Osteocyte (in vitro differentiated cells): Measurements from ENCODE around the gene TGFBI. TPM values are rescaled to one million over a fixed set of nuclear protein-coding genes. Genes with fewer than 3 reads are reported as not detected.

Source experiments
- DNase-seq: peaks from one replicate; pipeline ENCODE4 v3.0.0; 2021; ENCODE audit warnings: mixed read lengths; ENCODE audit not compliant: unreplicated experiment; ENCODE audit errors: extremely low spot score
- H3K27ac Mint-ChIP-seq: one replicate; pipeline ENCODE4 v1.8.0; 2021; ENCODE audit warnings: mild to moderate bottlenecking, mixed read lengths; ENCODE audit not compliant: unreplicated experiment
- H3K27me3 Mint-ChIP-seq: one replicate; pipeline ENCODE4 v1.8.0; 2021; ENCODE audit warnings: mixed read lengths; ENCODE audit not compliant: unreplicated experiment
- H3K36me3 Mint-ChIP-seq: one replicate; pipeline ENCODE4 v1.8.0; 2021; ENCODE audit warnings: mixed read lengths; ENCODE audit not compliant: unreplicated experiment
- H3K4me1 Mint-ChIP-seq: one replicate; pipeline ENCODE4 v1.8.0; 2021; ENCODE audit warnings: mixed read lengths; ENCODE audit not compliant: unreplicated experiment
- H3K4me3 Mint-ChIP-seq: one replicate; pipeline ENCODE4 v1.8.0; 2021; ENCODE audit warnings: mild to moderate bottlenecking, moderate library complexity, mixed read lengths; ENCODE audit not compliant: unreplicated experiment
- H3K9me3 Mint-ChIP-seq: one replicate; pipeline ENCODE4 v1.8.0; 2021; ENCODE audit warnings: mixed read lengths; ENCODE audit not compliant: unreplicated experiment
- CTCF ChIP-seq: fragments of 200-600 bp; sonication (generic); IDR thresholded peaks from 2 replicates; pipeline ENCODE4 v1.5.0; 2021; ENCODE audit warnings: antibody characterized with exemption, mild to moderate bottlenecking, moderate library complexity
- total RNA-seq: library from RNA; stranded (reverse); gene quantifications from 2 replicates; pipeline ENCODE4 v1.2.1, GENCODE V29; 2021

Gene TGFBI
- total RNA-seq, 1 donor from 2014 or later = 267 TPM

GRCh38 chr5:136047858-136048257 is 19.1 kb downstream of the TGFBI start:
- no peak overlapping the region for H3K27ac Mint-ChIP-seq
- TF ChIP-seq CTCF = no peak
- DNase-seq = no peak

GRCh38 chr5:136048966-136049365 is 20.2 kb downstream of the TGFBI start:
- H3K27me3 Mint-ChIP-seq = no peaks in the 10 kb centered on the region
- H3K4me1 Mint-ChIP-seq = peaks cover 18% of the 10 kb centered on the region
- no peak overlapping the region for H3K27ac Mint-ChIP-seq
- TF ChIP-seq CTCF = no peak
- peaks cover 21% of the 10 kb centered on the region for H3K36me3 Mint-ChIP-seq
- DNase-seq = no peak
- no peak overlapping the region for H3K4me3 Mint-ChIP-seq
- no peaks in the 10 kb centered on the region for H3K9me3 Mint-ChIP-seq

More at GRCh38 chr5:136047858-136048257, 19.1 kb downstream of the TGFBI start:
- peaks cover 19% of the 10 kb centered on the region for H3K36me3 Mint-ChIP-seq
- H3K27me3 Mint-ChIP-seq = no peaks in the 10 kb centered on the region
- H3K4me3 Mint-ChIP-seq = no peak overlapping the region
- H3K4me1 Mint-ChIP-seq = peaks cover 9% of the 10 kb centered on the region
- no peaks in the 10 kb centered on the region for H3K9me3 Mint-ChIP-seq

GRCh38 chr5:136051486-136052220 is 22.9 kb downstream of the TGFBI start:
- H3K9me3 Mint-ChIP-seq = no peaks in the 10 kb centered on the region
- peaks cover 31% of the 10 kb centered on the region for H3K4me1 Mint-ChIP-seq
- no peak for TF ChIP-seq CTCF
- H3K27ac Mint-ChIP-seq = no peak overlapping the region
- H3K4me3 Mint-ChIP-seq = no peak overlapping the region
- peaks cover 22% of the 10 kb centered on the region for H3K36me3 Mint-ChIP-seq
- H3K27me3 Mint-ChIP-seq = no peaks in the 10 kb centered on the region
- DNase-seq = no peak

- H3K36me3 Mint-ChIP-seq = peaks cover 20% of the 10 kb centered on the region
- H3K27ac Mint-ChIP-seq = peak overlapping the region; percentile 38
- TF ChIP-seq CTCF = no peak
- no peak overlapping the region for H3K4me3 Mint-ChIP-seq
- H3K4me1 Mint-ChIP-seq = peaks cover 43% of the 10 kb centered on the region
- no peaks in the 10 kb centered on the region for H3K27me3 Mint-ChIP-seq
- no peak for DNase-seq
- H3K9me3 Mint-ChIP-seq = no peaks in the 10 kb centered on the region
Measured at GRCh38 chr5:136052692-136053335, 24.0 kb downstream of the TGFBI start.
